Calu3 (cell line): Measurements from ENCODE around the gene CSNK2A3. TPM values are rescaled to one million over a fixed set of nuclear protein-coding genes. Genes with fewer than 3 reads are reported as not detected.

Experiments used
- BruUV-seq: library from RNA; stranded (reverse); fragments of 400-500 nt; replicated peaks from 2 replicates; lab custom pipeline; 2021; lab: Mats Ljungman, UMichigan
- CTCF ChIA-PET: fragments of 300-600 bp; sonication (Branson Sonifier 250); formaldehyde crosslinking; loops from one replicate; lab custom pipeline; 2022; ENCODE audit warnings: antibody characterized with exemption; lab: Charles Lee
- DNase-seq: peaks from one replicate; pipeline ENCODE4 v3.0.0; 2022
- H3K27ac Mint-ChIP-seq: one replicate; pipeline ENCODE4 v1.8.0; 2022; ENCODE audit warnings: mixed read lengths; ENCODE audit not compliant: unreplicated experiment
- H3K27me3 Mint-ChIP-seq: one replicate; pipeline ENCODE4 v1.8.0; 2022; ENCODE audit warnings: mixed read lengths; ENCODE audit not compliant: unreplicated experiment
- H3K36me3 Mint-ChIP-seq: one replicate; pipeline ENCODE4 v1.8.0; 2022; ENCODE audit warnings: mild to moderate bottlenecking, moderate library complexity, mixed read lengths; ENCODE audit not compliant: insufficient read depth, unreplicated experiment
- H3K4me1 Mint-ChIP-seq: one replicate; pipeline ENCODE4 v1.8.0; 2022; ENCODE audit warnings: mild to moderate bottlenecking, low read depth, mixed read lengths; ENCODE audit not compliant: unreplicated experiment
- H3K4me3 Mint-ChIP-seq: one replicate; pipeline ENCODE4 v1.8.0; 2022; ENCODE audit warnings: mild to moderate bottlenecking, low read depth, moderate library complexity, mixed read lengths; ENCODE audit not compliant: unreplicated experiment
- H3K9me3 Mint-ChIP-seq: one replicate; pipeline ENCODE4 v1.8.0; 2022; ENCODE audit warnings: low read depth, mixed read lengths; ENCODE audit not compliant: unreplicated experiment
- CTCF ChIP-seq: fragments of 200-600 bp; IDR thresholded peaks from one replicate; pipeline ENCODE4 v1.8.0; 2022; ENCODE audit warnings: antibody characterized with exemption; ENCODE audit not compliant: unreplicated experiment
- intact Hi-C: fragments of 100-400 bp; cut with micrococcal nuclease; formaldehyde crosslinking; loops from one replicate; pipeline ENCODE4 v1.10.0; 2022; ENCODE audit not compliant: unreplicated experiment
- total RNA-seq: library from RNA; stranded (reverse); gene quantifications from 2 replicates; pipeline ENCODE4 v1.2.3, GENCODE V29; 2022

Gene CSNK2A3
- total RNA-seq, 1 experiment from 2014 or later = 1.1 TPM

- CTCF ChIA-PET = no interaction called here
- DNase-seq = no peak
- Mint-ChIP-seq H3K9me3 (no peaks in the 10 kb centered on the region), H3K4me3 (no peak overlapping the region), H3K27ac (no peak overlapping the region), H3K27me3 (no peaks in the 10 kb centered on the region), H3K4me1 (no peaks in the 10 kb centered on the region), H3K36me3 (no peaks in the 10 kb centered on the region)
- BruUV-seq = no TSS peak
- no peak for TF ChIP-seq CTCF
- intact Hi-C loops = no loop called here
Observed at GRCh38 chr11:11346303-11346702, 6.7 kb downstream of the CSNK2A3 start.

DNA sequence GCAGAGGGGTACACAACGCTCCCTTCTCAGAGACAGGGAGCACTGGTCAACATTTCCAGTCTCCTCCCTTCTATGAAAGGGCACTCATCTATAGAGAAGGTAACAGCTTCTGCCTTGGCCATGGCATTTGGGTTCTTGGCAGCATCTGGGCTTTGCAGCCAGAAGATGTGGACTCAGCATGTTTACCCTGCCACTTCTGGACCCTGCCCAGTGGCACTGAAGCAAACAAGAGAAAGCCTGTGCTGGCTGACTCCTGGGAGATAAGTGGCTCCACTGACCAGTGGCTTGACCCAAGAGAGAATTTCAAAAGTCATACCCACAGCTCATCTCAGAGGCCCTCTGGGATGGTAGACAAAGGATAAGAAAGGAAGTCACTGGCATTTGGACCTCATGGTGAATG lies 8.0 kb downstream of the CSNK2A3 start:
- no peak overlapping the region for H3K27ac Mint-ChIP-seq
- no peak for DNase-seq
- no peaks in the 10 kb centered on the region for H3K27me3 Mint-ChIP-seq
- H3K36me3 Mint-ChIP-seq = no peaks in the 10 kb centered on the region
- BruUV-seq = no TSS peak
- CTCF ChIA-PET = no interaction called here
- TF ChIP-seq CTCF = no peak
- no peaks in the 10 kb centered on the region for H3K4me1 Mint-ChIP-seq
- H3K4me3 Mint-ChIP-seq = no peak overlapping the region
- no peaks in the 10 kb centered on the region for H3K9me3 Mint-ChIP-seq
- intact Hi-C loops = no loop called here

- TF ChIP-seq CTCF = no peak
- H3K9me3 Mint-ChIP-seq = no peaks in the 10 kb centered on the region
- CTCF ChIA-PET = no interaction called here
- no peaks in the 10 kb centered on the region for H3K36me3 Mint-ChIP-seq
- DNase-seq = no peak
- H3K4me3 Mint-ChIP-seq = no peak overlapping the region
- no peak overlapping the region for H3K27ac Mint-ChIP-seq
- intact Hi-C loops = no loop called here
- H3K27me3 Mint-ChIP-seq = no peaks in the 10 kb centered on the region
- H3K4me1 Mint-ChIP-seq = no peaks in the 10 kb centered on the region
- no TSS peak for BruUV-seq
Observed at GRCh38 chr11:11344045-11344444, 9.0 kb downstream of the CSNK2A3 start.

DNA sequence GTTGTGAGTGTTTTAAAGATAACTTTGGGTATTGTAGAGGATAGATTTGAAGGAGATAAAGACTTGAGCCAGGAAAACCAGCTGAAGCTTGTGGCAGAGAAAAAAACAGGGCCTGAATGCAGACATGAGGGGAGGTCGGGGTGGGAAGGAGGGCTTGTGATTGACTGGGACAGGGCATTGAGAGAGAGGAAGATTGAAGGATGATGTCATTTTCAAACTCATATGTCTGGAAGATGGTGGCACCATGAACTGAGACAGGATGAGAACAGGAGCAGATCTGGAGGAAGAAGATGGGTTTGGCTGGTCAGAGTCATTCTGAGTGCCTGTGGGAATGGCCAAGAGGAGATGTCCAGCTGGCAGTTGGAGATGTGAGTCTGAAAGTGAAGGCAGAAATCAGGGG lies 14.7 kb downstream of the CSNK2A3 start:
- H3K27me3 Mint-ChIP-seq = no peaks in the 10 kb centered on the region
- no TSS peak for BruUV-seq
- no peak overlapping the region for H3K4me3 Mint-ChIP-seq
- intact Hi-C loops = no loop called here
- CTCF ChIA-PET = no interaction called here
- no peak overlapping the region for H3K27ac Mint-ChIP-seq
- H3K36me3 Mint-ChIP-seq = no peaks in the 10 kb centered on the region
- TF ChIP-seq CTCF = no peak
- H3K9me3 Mint-ChIP-seq = no peaks in the 10 kb centered on the region
- no peak for DNase-seq
- no peaks in the 10 kb centered on the region for H3K4me1 Mint-ChIP-seq
